H1 (cell line): ENCODE results near the gene CUL9.

Source experiments
- EP300 ChIP-seq, 2 experiments: IDR thresholded peaks; 1 replicate in 1 of 2; 2 replicates in 1 of 2; pipeline ENCODE4 v1.6.1; 2011 to 2012; ENCODE audit warnings: low read depth in 2 of 2, low read length in 2 of 2, mild to moderate bottlenecking in 2 of 2, borderline replicate concordance in 1 of 2, inconsistent platforms in 1 of 2, moderate library complexity in 1 of 2
- GTF2F1 ChIP-seq: IDR thresholded peaks from 2 replicates; pipeline ENCODE4 v1.6.1; 2012; ENCODE audit warnings: low read depth, low read length, improper control_type of control experiment, borderline replicate concordance
- JUN ChIP-seq: IDR thresholded peaks from 2 replicates; pipeline ENCODE4 v1.6.1; 2011; ENCODE audit warnings: low read depth, mild to moderate bottlenecking, improper control_type of control experiment, low read length
- NRF1 ChIP-seq: IDR thresholded peaks from 2 replicates; pipeline ENCODE4 v1.6.1; 2011; ENCODE audit warnings: mild to moderate bottlenecking, low read depth, low read length, improper control_type of control experiment
- POLR2A ChIP-seq, 2 experiments: IDR thresholded peaks; 1 replicate in 1 of 2; 2 replicates in 1 of 2; pipeline ENCODE4 v1.6.1; 2011; ENCODE audit warnings: low read depth in 2 of 2, low read length in 2 of 2, mild to moderate bottlenecking in 2 of 2; ENCODE audit errors: control extremely low read depth in 1 of 2
- RAD21 ChIP-seq, 2 experiments: IDR thresholded peaks in 1 of 2; conservative IDR thresholded peaks in 1 of 2; 2 replicates each; pipeline ENCODE4 v1.6.1; 2011; ENCODE audit warnings: low read depth in 2 of 2, low read length in 2 of 2, improper control_type of control experiment in 1 of 2, inconsistent platforms in 1 of 2, mild to moderate bottlenecking in 1 of 2, moderate library complexity in 1 of 2
- SP1 ChIP-seq: IDR thresholded peaks from 2 replicates; pipeline ENCODE4 v1.6.1; 2011; ENCODE audit warnings: low read depth, low read length
- TBP ChIP-seq: IDR thresholded peaks from 2 replicates; pipeline ENCODE4 v1.6.1; 2011; ENCODE audit warnings: low read depth, low read length, improper control_type of control experiment
- TCF12 ChIP-seq: IDR thresholded peaks from 2 replicates; pipeline ENCODE4 v1.6.1; 2011; ENCODE audit warnings: low read depth, mild to moderate bottlenecking, low read length
- TF ChIP-seq, protein P1 (sequence below), 3 experiments: IDR thresholded peaks; 1 replicate in 2 of 3; 2 replicates in 1 of 3; pipeline versions ENCODE4 v1.5.1 to v1.6.1; 2011; ENCODE audit warnings: low read length in 3 of 3, mild to moderate bottlenecking in 3 of 3, inconsistent platforms in 2 of 3, low read depth in 1 of 3, moderate library complexity in 1 of 3; ENCODE audit not compliant: insufficient read depth in 1 of 3; ENCODE audit errors: control extremely low read depth in 1 of 3
- TF ChIP-seq, protein P2 (sequence below): IDR thresholded peaks from 2 replicates; pipeline ENCODE4 v1.6.1; 2011; ENCODE audit warnings: low read length, improper control_type of control experiment

DNA sequence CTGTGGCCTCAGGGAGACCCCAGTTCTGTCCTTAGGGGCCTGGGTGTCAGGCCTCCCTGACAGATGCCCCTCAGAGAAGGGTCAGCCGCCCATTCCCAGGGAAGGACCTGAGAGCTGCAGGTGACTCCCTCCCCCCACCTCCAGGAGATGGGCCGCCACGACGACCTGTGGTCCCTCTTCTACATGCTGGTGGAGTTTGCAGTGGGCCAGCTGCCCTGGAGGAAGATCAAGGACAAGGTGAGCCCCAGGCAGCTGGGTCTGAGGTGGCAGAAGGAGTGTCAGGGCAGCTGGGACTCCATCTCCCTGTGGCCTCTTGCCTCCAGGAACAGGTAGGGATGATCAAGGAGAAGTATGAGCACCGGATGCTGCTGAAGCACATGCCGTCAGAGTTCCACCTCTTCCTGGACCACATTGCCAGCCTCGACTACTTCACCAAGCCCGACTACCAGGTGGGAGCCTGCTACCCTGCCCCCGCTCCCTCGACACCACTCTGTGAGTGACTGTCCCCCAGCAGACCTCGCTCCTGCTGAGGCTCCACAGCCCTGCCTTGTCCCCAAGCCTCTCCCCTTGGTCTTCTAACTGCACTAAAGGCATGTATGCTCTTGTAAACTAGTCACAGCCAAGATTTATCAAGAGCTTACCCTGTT, 73.5 kb downstream of the CUL9 start:
- TF ChIP-seq SP1 (no peak), EP300 (IDR thresholded peaks at IDR 0.05; ENCODE audit: borderline replicate concordance in 1 of 2, low read depth in 2 of 2, low read length in 2 of 2) (no peak), TCF12 (no peak), JUN (no peak), POLR2A (IDR thresholded peaks at IDR 0.05; ENCODE audit: control extremely low read depth in 1 of 2, low read depth in 2 of 2, low read length in 2 of 2) (no peak), TBP (no peak), NRF1 (no peak), GTF2F1 (no peak), RAD21 (IDR thresholded peaks at IDR 0.05 in 1 of 2, conservative IDR thresholded peaks at IDR 0.05 in 1 of 2; ENCODE audit: low read depth in 2 of 2, low read length in 2 of 2) (no peak)
- TF ChIP-seq, protein P1, sequence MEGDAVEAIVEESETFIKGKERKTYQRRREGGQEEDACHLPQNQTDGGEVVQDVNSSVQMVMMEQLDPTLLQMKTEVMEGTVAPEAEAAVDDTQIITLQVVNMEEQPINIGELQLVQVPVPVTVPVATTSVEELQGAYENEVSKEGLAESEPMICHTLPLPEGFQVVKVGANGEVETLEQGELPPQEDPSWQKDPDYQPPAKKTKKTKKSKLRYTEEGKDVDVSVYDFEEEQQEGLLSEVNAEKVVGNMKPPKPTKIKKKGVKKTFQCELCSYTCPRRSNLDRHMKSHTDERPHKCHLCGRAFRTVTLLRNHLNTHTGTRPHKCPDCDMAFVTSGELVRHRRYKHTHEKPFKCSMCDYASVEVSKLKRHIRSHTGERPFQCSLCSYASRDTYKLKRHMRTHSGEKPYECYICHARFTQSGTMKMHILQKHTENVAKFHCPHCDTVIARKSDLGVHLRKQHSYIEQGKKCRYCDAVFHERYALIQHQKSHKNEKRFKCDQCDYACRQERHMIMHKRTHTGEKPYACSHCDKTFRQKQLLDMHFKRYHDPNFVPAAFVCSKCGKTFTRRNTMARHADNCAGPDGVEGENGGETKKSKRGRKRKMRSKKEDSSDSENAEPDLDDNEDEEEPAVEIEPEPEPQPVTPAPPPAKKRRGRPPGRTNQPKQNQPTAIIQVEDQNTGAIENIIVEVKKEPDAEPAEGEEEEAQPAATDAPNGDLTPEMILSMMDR (IDR thresholded peaks at IDR 0.05; ENCODE audit: control extremely low read depth in 1 of 3, insufficient read depth in 1 of 3, low read depth in 1 of 3, low read length in 3 of 3), result no peak
- TF ChIP-seq, protein P2, sequence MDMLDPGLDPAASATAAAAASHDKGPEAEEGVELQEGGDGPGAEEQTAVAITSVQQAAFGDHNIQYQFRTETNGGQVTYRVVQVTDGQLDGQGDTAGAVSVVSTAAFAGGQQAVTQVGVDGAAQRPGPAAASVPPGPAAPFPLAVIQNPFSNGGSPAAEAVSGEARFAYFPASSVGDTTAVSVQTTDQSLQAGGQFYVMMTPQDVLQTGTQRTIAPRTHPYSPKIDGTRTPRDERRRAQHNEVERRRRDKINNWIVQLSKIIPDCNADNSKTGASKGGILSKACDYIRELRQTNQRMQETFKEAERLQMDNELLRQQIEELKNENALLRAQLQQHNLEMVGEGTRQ, result no peak
